Stimulated activated naive B cell treated with anti-CD40 and anti-IgM and Interleukin-4, amounts not matched to agents 10 μg/mL and 1 μg/mL and 100 μg/mL, for 72 hours (primary cell): ENCODE measurements around the gene C1orf159.
"Not testable (repeated sequence)": the region's sequence is repeated elsewhere in the genome, so short reads cannot be mapped to it uniquely, and the experiment has no call there.

Source experiments
- ATAC-seq, 2 donors: fragments of 150-1000 bp; cut with Tn5 transposase; replicated peaks; 2 replicates each; pipeline ENCODE4 v1.10.0; 2021; ENCODE audit warnings: moderate library complexity in 1 of 2
- DNase-seq: peaks from one replicate; pipeline ENCODE4 v3.0.0; 2021
- H3K27ac Mint-ChIP-seq: one replicate; pipeline ENCODE4 v1.8.0; 2022; ENCODE audit warnings: mild to moderate bottlenecking, mixed read lengths
- H3K27me3 Mint-ChIP-seq, 2 donors: one replicate each; pipeline ENCODE4 v1.8.0; 2022; ENCODE audit warnings: mixed read lengths in 2 of 2
- H3K36me3 Mint-ChIP-seq, 2 donors: one replicate each; pipeline ENCODE4 v1.8.0; 2022; ENCODE audit warnings: mixed read lengths in 2 of 2, mild to moderate bottlenecking in 1 of 2
- H3K4me1 Mint-ChIP-seq, 2 donors: one replicate each; pipeline ENCODE4 v1.8.0; 2022; ENCODE audit warnings: mixed read lengths in 2 of 2, mild to moderate bottlenecking in 1 of 2
- H3K4me3 Mint-ChIP-seq, 2 donors: one replicate each; pipeline ENCODE4 v1.8.0; 2022; ENCODE audit warnings: mild to moderate bottlenecking in 2 of 2, mixed read lengths in 2 of 2, moderate library complexity in 1 of 2
- H3K9me3 Mint-ChIP-seq, 2 donors: one replicate each; pipeline ENCODE4 v1.8.0; 2022; ENCODE audit warnings: mixed read lengths in 2 of 2, mild to moderate bottlenecking in 1 of 2

The C1orf159 gene

GRCh38 chr1:1063945-1064831 lies 51.7 kb downstream of the C1orf159 start:
- no peaks in the 10 kb centered on the region for H3K9me3 Mint-ChIP-seq
- peaks cover 7 to 9% of the 10 kb centered on the region in 2 donors for H3K27me3 Mint-ChIP-seq
- peaks cover 13 to 21% of the 10 kb centered on the region in 2 donors for H3K36me3 Mint-ChIP-seq
- H3K4me1 Mint-ChIP-seq = peaks cover 41 to 68% of the 10 kb centered on the region in 2 donors
- peak overlapping the region; percentile 98 for H3K27ac Mint-ChIP-seq
- peak; percentile 97 for DNase-seq
- ATAC-seq = peak; percentile 84
- H3K4me3 Mint-ChIP-seq = peak overlapping the region; percentile 83 to 84

- H3K4me1 Mint-ChIP-seq = peaks cover 45 to 74% of the 10 kb centered on the region in 2 donors
- DNase-seq (no peak), ATAC-seq (peak; percentile 3)
- peak overlapping the region; percentile 83 to 84 for H3K4me3 Mint-ChIP-seq
- H3K27ac Mint-ChIP-seq = peak overlapping the region; percentile 98
- peaks cover 11 to 16% of the 10 kb centered on the region in 2 donors for H3K27me3 Mint-ChIP-seq
- H3K9me3 Mint-ChIP-seq = no peaks in the 10 kb centered on the region
- peaks cover 12 to 20% of the 10 kb centered on the region in 2 donors for H3K36me3 Mint-ChIP-seq
Observed at GRCh38 chr1:1063261-1063944, 52.5 kb downstream of the C1orf159 start.

DNA sequence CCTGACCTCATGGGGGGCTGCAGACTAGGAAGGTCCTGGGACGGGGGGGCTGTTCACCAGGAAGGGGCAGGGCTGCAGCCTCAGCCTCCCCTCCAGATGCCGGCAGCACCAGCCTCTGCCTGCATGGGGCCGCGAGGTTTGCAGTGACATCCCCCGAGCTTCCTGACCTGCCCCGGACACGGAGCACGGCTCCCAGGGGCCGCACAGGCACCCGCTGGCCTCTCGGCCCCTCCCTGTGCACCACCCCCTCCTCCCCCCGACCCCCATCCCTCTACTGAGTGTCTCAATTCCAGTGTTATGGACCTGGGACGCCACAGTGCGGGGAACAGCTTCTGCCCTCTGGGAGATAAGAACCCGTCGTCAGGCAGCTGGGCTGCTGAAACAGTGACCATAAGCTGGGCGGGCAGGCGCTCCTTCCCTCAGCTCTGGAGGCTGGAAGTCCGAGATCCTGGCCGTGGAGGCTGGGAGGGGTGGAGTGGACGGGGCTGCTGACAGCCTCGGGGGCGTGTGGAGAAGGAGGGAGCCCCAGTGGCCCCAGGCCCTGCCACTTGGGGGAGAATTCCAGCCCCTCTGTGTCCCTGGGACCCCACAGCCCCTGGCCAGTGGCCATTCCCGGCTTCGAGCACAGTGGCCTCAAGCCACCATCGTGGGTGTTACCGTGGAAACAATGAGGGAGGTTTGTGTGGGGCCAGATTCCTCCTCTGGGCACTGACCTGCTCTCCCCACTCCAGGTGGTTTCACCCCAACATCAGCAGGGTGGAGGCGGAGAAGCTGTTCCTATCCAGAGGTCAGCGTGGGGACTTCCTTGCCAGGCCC lies 53.3 kb downstream of the C1orf159 start:
- peaks cover 10 to 17% of the 10 kb centered on the region in 2 donors for H3K36me3 Mint-ChIP-seq
- peaks cover 19 to 24% of the 10 kb centered on the region in 2 donors for H3K27me3 Mint-ChIP-seq
- no peak for DNase-seq
- peaks cover 46 to 74% of the 10 kb centered on the region in 2 donors for H3K4me1 Mint-ChIP-seq
- no peak for ATAC-seq
- H3K9me3 Mint-ChIP-seq = no peaks in the 10 kb centered on the region
- peak overlapping the region; percentile 98 for H3K27ac Mint-ChIP-seq
- H3K4me3 Mint-ChIP-seq = peak overlapping the region; percentile 83 to 84

GRCh38 chr1:1061682-1062345 lies 54.1 kb downstream of the C1orf159 start:
- Mint-ChIP-seq H3K4me1 (peaks cover 46 to 70% of the 10 kb centered on the region in 2 donors), H3K27ac (peak overlapping the region; percentile 57), H3K27me3 (peaks cover 21 to 32% of the 10 kb centered on the region in 2 donors), H3K4me3 (peak overlapping the region; percentile 83 to 84), H3K36me3 (peaks cover 10 to 17% of the 10 kb centered on the region in 2 donors), H3K9me3 (no peaks in the 10 kb centered on the region)
- no peak for ATAC-seq
- no peak for DNase-seq

GRCh38 chr1:1060281-1061000 lies 55.4 kb downstream of the C1orf159 start:
- peaks cover 14 to 21% of the 10 kb centered on the region in 2 donors for H3K36me3 Mint-ChIP-seq
- ATAC-seq = no peak
- H3K4me1 Mint-ChIP-seq = peaks cover 38 to 66% of the 10 kb centered on the region in 2 donors
- H3K9me3 Mint-ChIP-seq = no peaks in the 10 kb centered on the region
- H3K27ac Mint-ChIP-seq = no peak overlapping the region
- no peak for DNase-seq
- H3K4me3 Mint-ChIP-seq = peak overlapping the region; percentile 79 to 92
- peaks cover 21 to 41% of the 10 kb centered on the region in 2 donors for H3K27me3 Mint-ChIP-seq

DNA sequence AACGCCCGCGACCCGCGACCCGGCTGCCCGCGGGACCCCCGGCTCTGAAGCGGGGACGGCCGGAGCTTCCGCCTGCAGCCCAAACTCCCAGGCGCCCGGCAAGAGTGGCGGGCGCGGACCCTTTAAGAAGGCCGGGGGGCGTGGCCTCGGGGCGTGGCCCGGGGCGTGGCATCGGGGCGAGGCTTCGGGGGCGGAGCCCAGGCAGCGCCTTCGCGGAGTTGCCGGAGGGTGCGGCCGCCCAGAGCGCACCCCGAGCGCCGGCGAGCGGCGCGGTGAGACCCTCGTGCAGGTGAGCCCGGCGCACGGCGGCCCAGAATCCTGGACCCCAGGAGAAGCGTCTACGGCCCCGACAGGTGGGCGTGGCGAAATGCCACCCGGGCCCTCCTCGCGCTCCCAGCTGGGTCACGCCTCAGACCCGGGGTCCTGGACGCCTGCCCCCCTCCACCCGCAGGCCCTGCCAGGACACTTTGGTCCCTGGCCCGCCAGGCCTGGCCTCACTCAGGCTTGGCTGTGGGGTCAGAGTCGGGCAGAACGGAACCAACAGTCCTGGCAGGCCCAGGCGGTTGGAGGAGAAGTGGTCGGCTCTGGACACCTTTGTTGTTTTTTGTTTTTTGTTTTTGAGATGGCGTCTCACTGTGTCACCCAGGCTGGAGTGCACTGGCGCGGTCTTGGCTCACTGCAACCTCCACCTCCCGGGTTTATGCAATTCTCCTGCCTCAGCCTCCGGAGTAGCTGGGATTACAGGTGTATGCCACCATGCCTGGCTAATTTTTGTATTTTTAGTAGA lies 56.2 kb downstream of the C1orf159 start:
- Mint-ChIP-seq H3K27me3 (peaks cover 21 to 41% of the 10 kb centered on the region in 2 donors), H3K36me3 (peaks cover 18 to 25% of the 10 kb centered on the region in 2 donors), H3K4me1 (peaks cover 35 to 63% of the 10 kb centered on the region in 2 donors), H3K4me3 (peak overlapping the region; percentile 79 to 92), H3K27ac (peak overlapping the region; percentile 37), H3K9me3 (no peaks in the 10 kb centered on the region)
- DNase-seq (peak; percentile 85), ATAC-seq (peak; percentile 57 to 69)

GRCh38 chr1:1058921-1059493 lies 56.9 kb downstream of the C1orf159 start:
- ATAC-seq = peak; percentile 20 to 24
- DNase-seq = no peak

GRCh38 chr1:1058088-1058905 lies 57.6 kb downstream of the C1orf159 start:
- peak overlapping the region; percentile 88 to 92 for H3K4me3 Mint-ChIP-seq
- peaks cover 30 to 50% of the 10 kb centered on the region in 2 donors for H3K4me1 Mint-ChIP-seq
- peaks cover 24 to 26% of the 10 kb centered on the region in 2 donors for H3K36me3 Mint-ChIP-seq
- no peak for DNase-seq
- peaks cover 21 to 41% of the 10 kb centered on the region in 2 donors for H3K27me3 Mint-ChIP-seq
- no peak for ATAC-seq
- H3K27ac Mint-ChIP-seq = peak overlapping the region; percentile 82
- no peaks in the 10 kb centered on the region for H3K9me3 Mint-ChIP-seq

More at GRCh38 chr1:1058921-1059493, 56.9 kb downstream of the C1orf159 start:
- Mint-ChIP-seq H3K9me3 (no peaks in the 10 kb centered on the region), H3K27me3 (peaks cover 21 to 41% of the 10 kb centered on the region in 2 donors), H3K4me3 (peak overlapping the region; percentile 88 to 92), H3K4me1 (peaks cover 30 to 57% of the 10 kb centered on the region in 2 donors), H3K27ac (peak overlapping the region; percentile 82), H3K36me3 (peaks cover 19 to 22% of the 10 kb centered on the region in 2 donors)

GRCh38 chr1:1057769-1058087 lies 58.2 kb downstream of the C1orf159 start:
- H3K36me3 Mint-ChIP-seq = peaks cover 28 to 32% of the 10 kb centered on the region in 2 donors
- H3K4me3 Mint-ChIP-seq = peak overlapping the region; percentile 39 to 92
- peaks cover 25 to 44% of the 10 kb centered on the region in 2 donors for H3K4me1 Mint-ChIP-seq
- not testable (repeated sequence) for H3K27ac Mint-ChIP-seq, DNase-seq, ATAC-seq, H3K9me3 Mint-ChIP-seq
- H3K27me3 Mint-ChIP-seq = peaks cover 21 to 41% of the 10 kb centered on the region in 2 donors

DNA sequence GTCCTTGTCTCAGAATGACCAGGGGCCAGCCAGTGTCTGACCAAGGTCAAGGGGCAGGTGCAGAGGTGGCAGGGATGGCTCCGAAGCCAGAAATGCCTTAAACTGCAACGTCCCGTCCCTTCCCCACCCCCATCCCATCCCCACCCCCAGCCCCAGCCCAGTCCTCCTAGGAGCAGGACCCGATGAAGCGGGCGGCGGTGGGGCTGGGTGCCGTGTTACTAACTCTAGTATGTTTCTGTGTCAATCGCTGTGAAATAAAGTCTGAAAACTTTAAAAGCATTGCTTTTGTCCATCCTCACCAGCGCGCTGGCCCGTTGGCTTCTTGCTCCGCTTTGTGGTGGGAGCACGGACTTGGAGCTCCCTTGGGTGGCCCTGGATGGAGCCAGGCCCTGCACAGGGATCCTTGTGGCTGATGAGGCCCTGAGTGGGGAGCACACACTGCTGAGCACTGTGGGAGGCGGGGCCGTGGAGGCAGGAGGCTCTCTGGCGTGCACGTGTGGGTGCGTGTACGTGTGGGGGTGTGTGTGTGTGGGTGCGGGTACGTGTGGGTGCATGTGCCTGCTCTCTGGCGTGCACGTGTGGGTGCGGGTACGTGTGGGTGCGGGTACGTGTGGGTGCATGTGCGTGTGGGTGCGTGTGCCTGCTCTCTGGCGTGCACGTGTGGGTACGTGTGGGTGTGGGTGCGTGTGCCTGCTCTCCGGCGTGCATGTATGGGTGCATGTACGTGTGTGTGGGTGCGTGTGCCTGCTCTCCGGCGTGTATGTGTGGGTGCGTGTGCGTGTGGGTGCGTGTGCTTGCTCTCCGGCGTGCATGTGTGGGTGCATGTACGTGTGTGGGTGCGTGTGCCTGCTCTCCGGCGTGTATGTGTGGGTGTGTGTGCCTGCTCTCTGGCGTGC lies 59.8 kb downstream of the C1orf159 start:
- ATAC-seq = no peak
- no peak overlapping the region for H3K27ac Mint-ChIP-seq
- no peak overlapping the region for H3K4me3 Mint-ChIP-seq
- H3K27me3 Mint-ChIP-seq = peaks cover 20 to 41% of the 10 kb centered on the region in 2 donors
- peaks cover 18 to 28% of the 10 kb centered on the region in 2 donors for H3K4me1 Mint-ChIP-seq
- H3K9me3 Mint-ChIP-seq = no peaks in the 10 kb centered on the region
- DNase-seq = no peak
- peaks cover 30 to 40% of the 10 kb centered on the region in 2 donors for H3K36me3 Mint-ChIP-seq

DNA sequence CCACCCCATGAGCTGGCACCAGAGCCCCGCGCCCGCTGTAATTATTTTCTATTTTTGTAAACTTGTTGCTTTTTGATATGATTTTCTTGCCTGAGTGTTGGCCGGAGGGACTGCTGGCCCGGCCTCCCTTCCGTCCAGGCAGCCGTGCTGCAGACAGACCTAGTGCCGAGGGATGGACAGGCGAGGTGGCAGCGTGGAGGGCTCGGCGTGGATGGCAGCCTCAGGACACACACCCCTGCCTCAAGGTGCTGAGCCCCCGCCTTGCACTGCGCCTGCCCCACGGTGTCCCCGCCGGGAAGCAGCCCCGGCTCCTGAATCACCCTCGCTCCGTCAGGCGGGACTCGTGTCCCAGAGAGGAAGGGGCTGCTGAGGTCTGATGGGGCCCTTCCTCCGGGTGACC lies 60.9 kb downstream of the C1orf159 start:
- Mint-ChIP-seq H3K27ac (no peak overlapping the region), H3K4me3 (no peak overlapping the region), H3K9me3 (no peaks in the 10 kb centered on the region), H3K4me1 (peaks cover 12 to 16% of the 10 kb centered on the region in 2 donors), H3K36me3 (peaks cover 32 to 42% of the 10 kb centered on the region in 2 donors), H3K27me3 (peaks cover 14 to 33% of the 10 kb centered on the region in 2 donors)
- ATAC-seq (no peak), DNase-seq (no peak)
